ENCODE results near the gene ADAMTS8. TPM values are rescaled to one million over a fixed set of nuclear protein-coding genes. Genes with fewer than 3 reads are reported as not detected.

The ADAMTS8 gene
- total RNA-seq, 4 donors from 2014 or later = 23.5 to 55.5 (median 29.8) TPM

- WGBS = 90% methylated on average over 6 of the region's 7 CpGs
- peaks cover 15 to 23% (median 18%) of the 10 kb centered on the region in 4 donors for H3K4me1 ChIP-seq
- no peak for TF ChIP-seq POLR2A (IDR thresholded peaks at IDR 0.05; ENCODE audit: low read depth)
- TF ChIP-seq CTCF (IDR thresholded peaks at IDR 0.05) = no peak
- no peak for TF ChIP-seq EP300 (IDR thresholded peaks at IDR 0.05)
- no peak for TF ChIP-seq POLR2AphosphoS5 (IDR thresholded peaks at IDR 0.05)
- peak; percentile 68 for DNase-seq (ENCODE audit: extremely low spot score)
- H3K27me3 ChIP-seq = no peaks in the 10 kb centered on the region
- peaks cover 3 to 67% (median 50%) of the 10 kb centered on the region in 4 donors for H3K36me3 ChIP-seq
- intact Hi-C loops (cut with DNase I) = no loop called here
- no peaks in the 10 kb centered on the region for H3K9me3 ChIP-seq
- H3K4me3 ChIP-seq = no peak overlapping the region
- H3K27ac ChIP-seq (replicated peaks in 1 of 4) = no peak overlapping the region
Observed at GRCh38 chr11:130472434-130472961, 44.1 kb upstream of the ADAMTS8 start.

- DNase-seq (ENCODE audit: extremely low spot score) = peak; percentile 91
- intact Hi-C loops (cut with DNase I) = no loop called here
- peaks cover 3 to 70% (median 56%) of the 10 kb centered on the region in 4 donors for H3K36me3 ChIP-seq
- no peak overlapping the region for H3K27ac ChIP-seq (replicated peaks in 1 of 4)
- 91% methylated on average over 8 of the region's 11 CpGs for WGBS
- H3K27me3 ChIP-seq = no peaks in the 10 kb centered on the region
- no peaks in the 10 kb centered on the region for H3K9me3 ChIP-seq
- peaks cover 8 to 17% (median 12%) of the 10 kb centered on the region in 4 donors for H3K4me1 ChIP-seq
- no peak for TF ChIP-seq EP300 (IDR thresholded peaks at IDR 0.05)
- no peak for TF ChIP-seq CTCF (IDR thresholded peaks at IDR 0.05)
- no peak for TF ChIP-seq POLR2A (IDR thresholded peaks at IDR 0.05; ENCODE audit: low read depth)
- no peak for TF ChIP-seq POLR2AphosphoS5 (IDR thresholded peaks at IDR 0.05)
- no peak overlapping the region for H3K4me3 ChIP-seq
Observed at GRCh38 chr11:130471731-130472433, 43.5 kb upstream of the ADAMTS8 start.

- Histone ChIP-seq H3K36me3 (peaks cover 3 to 78% (median 64%) of the 10 kb centered on the region in 4 donors), H3K4me1 (peaks cover under 1 to 10% (median 4%) of the 10 kb centered on the region in 4 donors), H3K27ac (replicated peaks in 1 of 4) (no peak overlapping the region), H3K4me3 (no peak overlapping the region), H3K9me3 (no peaks in the 10 kb centered on the region), H3K27me3 (no peaks in the 10 kb centered on the region)
- TF ChIP-seq POLR2A (IDR thresholded peaks at IDR 0.05; ENCODE audit: low read depth) (no peak), CTCF (IDR thresholded peaks at IDR 0.05) (no peak), EP300 (IDR thresholded peaks at IDR 0.05) (no peak), POLR2AphosphoS5 (IDR thresholded peaks at IDR 0.05) (no peak)
- no peak for DNase-seq (ENCODE audit: extremely low spot score)
- 93% methylated on average over 20 of the region's 20 CpGs for WGBS
- intact Hi-C loops (cut with DNase I) = no loop called here
Observed at GRCh38 chr11:130470832-130471706, 42.7 kb upstream of the ADAMTS8 start.

- Histone ChIP-seq H3K4me3 (no peak overlapping the region), H3K36me3 (peaks cover 7 to 86% (median 75%) of the 10 kb centered on the region in 4 donors), H3K27me3 (no peaks in the 10 kb centered on the region), H3K9me3 (no peaks in the 10 kb centered on the region), H3K4me1 (no peaks in the 10 kb centered on the region), H3K27ac (replicated peaks in 1 of 4) (no peak overlapping the region)
- intact Hi-C loops (cut with DNase I) = no loop called here
- no peak for DNase-seq (ENCODE audit: extremely low spot score)
- 87% methylated on average over 3 of the region's 6 CpGs for WGBS
- TF ChIP-seq CTCF (IDR thresholded peaks at IDR 0.05) = no peak
- no peak for TF ChIP-seq POLR2AphosphoS5 (IDR thresholded peaks at IDR 0.05)
- no peak for TF ChIP-seq POLR2A (IDR thresholded peaks at IDR 0.05; ENCODE audit: low read depth)
- TF ChIP-seq EP300 (IDR thresholded peaks at IDR 0.05) = no peak
Observed at GRCh38 chr11:130469181-130469580, 40.8 kb upstream of the ADAMTS8 start.

Data from esophagus muscularis mucosa (tissue), 4 donors.